NCI-H128 (cell line): ENCODE results near the gene CTAG1A.
"Not testable (repeated sequence)": the region's sequence is repeated elsewhere in the genome, so short reads cannot be mapped to it uniquely, and the experiment has no call there.

ENCODE experiments used
- DNase-seq: peaks from one replicate; lab custom pipeline; 2025; ENCODE audit not compliant: unreplicated experiment; lab: John Stamatoyannopoulos, UW

CTAG1A gene

GRCh38 chrX:154570361-154570760, 14.6 kb upstream of the CTAG1A start:
- DNase-seq, result not testable (repeated sequence)

GRCh38 chrX:154573061-154573460, 11.9 kb upstream of the CTAG1A start:
- not testable (repeated sequence) for DNase-seq

GRCh38 chrX:154575076-154575475, 9.9 kb upstream of the CTAG1A start:
- not testable (repeated sequence) for DNase-seq

DNA sequence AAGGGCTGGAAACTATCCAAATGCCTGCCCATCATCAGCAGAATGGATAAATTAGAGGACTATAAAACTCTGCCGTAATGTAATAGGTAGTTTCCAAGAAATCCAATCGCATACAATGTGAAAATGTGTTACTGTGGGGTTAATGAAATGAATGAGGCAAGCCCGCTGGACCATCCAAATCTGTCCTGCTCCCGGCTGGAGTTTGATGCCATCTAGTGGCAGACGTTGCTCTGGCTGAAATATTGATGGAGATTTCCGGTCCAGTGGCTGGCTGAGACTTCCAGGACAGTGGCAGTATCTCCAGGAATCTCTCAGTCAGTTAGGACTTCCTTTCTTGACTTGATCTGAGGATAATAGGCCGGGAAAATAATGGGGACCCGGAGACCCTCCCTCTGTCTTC, 1.9 kb upstream of the CTAG1A start:
- DNase-seq, result not testable (repeated sequence)

DNA sequence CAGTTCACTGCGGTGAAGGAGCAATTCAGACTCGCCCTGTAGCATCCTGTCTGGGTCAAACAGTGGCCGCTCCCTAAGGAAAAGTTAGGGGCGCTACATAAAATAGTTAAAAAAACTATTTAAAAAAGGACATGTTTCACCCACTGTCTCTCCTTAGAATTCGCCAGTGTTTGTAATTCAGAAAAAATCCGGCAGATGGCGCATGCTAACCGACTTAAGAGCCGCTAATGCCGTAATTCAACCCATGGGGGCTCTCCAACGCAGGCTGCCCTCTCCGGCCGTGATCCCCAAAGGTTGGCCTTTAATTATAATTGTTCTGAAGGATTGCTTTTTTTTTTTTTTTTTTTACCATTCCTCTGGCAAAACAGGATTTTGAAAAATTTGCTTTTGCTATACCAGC, 5.5 kb downstream of the CTAG1A start:
- DNase-seq, result not testable (repeated sequence)

- no peak for DNase-seq
Observed at GRCh38 chrX:154592505-154592904, 7.6 kb downstream of the CTAG1A start.

GRCh38 chrX:154593201-154593600, 8.3 kb downstream of the CTAG1A start:
- no peak for DNase-seq

- no peak for DNase-seq
Observed at GRCh38 chrX:154594491-154594890, 9.6 kb downstream of the CTAG1A start.

- no peak for DNase-seq
Observed at GRCh38 chrX:154595559-154596249, 10.8 kb downstream of the CTAG1A start.

- DNase-seq, result no peak
Observed at GRCh38 chrX:154596290-154596929, 11.5 kb downstream of the CTAG1A start.

- no peak for DNase-seq
Observed at GRCh38 chrX:154597221-154597620, 12.3 kb downstream of the CTAG1A start.

DNA sequence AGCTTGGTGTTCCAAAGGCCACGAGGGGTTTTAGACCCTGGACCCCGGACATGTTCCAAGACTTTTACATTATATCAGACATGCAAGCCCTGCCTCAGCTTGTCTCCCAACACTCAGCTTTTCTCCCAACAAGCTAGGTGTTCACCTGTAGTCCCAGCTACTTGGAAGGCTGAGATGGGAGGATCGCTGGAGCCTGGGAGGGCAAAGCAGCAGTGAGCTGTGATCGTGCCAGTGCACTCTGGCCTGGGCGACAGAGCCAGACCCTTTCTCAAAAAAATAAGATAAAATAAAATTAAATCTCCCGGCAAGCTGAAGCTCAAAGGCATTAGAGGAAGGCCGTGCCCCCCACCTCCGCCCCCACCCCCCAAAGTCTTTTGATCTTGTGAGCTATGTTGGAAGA, 13.7 kb downstream of the CTAG1A start:
- DNase-seq, result no peak

DNA sequence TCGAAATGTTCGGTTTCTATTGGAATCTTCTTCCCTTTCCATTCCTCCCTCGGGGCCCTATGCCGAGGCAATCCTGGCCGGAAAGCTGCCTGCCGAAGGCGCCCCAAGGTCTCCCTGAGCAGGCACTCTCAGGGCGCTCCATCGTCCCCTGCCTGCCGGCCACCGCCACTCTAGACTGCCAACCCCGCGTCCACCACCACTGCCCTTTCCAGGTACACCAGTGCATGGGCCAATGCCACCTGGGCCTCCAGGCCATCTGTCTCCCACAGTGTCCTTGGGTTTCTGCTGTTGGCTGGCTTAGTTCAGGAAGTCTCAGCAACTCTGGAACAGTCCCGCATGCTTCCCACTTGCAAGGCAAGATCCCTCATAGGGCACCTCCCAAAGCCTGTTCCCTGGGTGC, 14.6 kb downstream of the CTAG1A start:
- DNase-seq, result no peak

GRCh38 chrX:154600759-154601374, 15.9 kb downstream of the CTAG1A start:
- no peak for DNase-seq

DNA sequence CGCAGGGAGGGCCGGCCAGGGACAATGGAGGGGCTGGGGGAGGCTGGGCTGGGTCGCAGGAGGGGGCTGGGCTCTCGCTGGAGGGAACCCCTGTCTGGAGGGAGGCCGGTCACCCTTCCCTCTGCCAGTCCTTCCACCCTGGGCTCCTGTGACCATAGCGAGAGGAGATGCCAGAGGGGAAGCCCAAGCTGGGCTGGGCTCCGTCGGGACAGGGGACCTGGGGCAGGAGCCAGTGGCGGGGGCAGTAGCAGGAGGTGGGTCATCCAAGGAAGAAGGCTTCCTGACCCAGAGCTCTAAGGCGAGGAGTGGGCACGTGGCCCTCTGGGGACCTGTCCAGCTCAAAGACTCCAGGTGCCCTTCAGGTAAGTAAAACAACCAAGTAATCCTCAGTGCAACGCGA, 17.3 kb downstream of the CTAG1A start:
- DNase-seq, result no peak

GRCh38 chrX:154602766-154603437, 18.0 kb downstream of the CTAG1A start:
- DNase-seq, result no peak

- DNase-seq, result no peak
Observed at GRCh38 chrX:154603438-154604430, 18.8 kb downstream of the CTAG1A start.

GRCh38 chrX:154605566-154605965, 20.6 kb downstream of the CTAG1A start:
- DNase-seq, result no peak

- DNase-seq, result no peak
Observed at GRCh38 chrX:154607370-154607769, 22.4 kb downstream of the CTAG1A start.

GRCh38 chrX:154607976-154608375, 23.0 kb downstream of the CTAG1A start:
- not testable (repeated sequence) for DNase-seq

DNA sequence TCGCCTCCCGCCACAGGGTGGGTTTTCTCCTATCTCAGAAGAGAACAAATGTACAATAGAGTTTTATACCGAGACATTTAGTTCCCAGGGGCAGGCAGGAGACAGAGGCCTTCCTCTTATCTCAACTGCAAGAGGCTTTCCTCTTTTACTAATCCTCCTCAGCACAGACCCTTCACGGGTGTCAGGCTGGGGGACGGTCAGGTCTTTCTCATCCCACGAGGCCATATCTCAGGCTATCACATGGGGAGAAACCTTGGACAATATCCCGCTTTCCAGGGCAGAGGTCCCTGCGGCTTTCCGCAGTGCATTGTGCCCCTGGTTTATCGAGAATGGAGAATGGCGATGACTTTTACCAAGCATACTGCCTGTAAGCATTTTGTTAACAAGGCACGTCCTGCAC, 23.9 kb downstream of the CTAG1A start:
- not testable (repeated sequence) for DNase-seq
